DMS153 treated with DMSO at 0.1 percent for 48 hours (cell line): ENCODE measurements around the gene SLC25A19.
"Not testable (repeated sequence)": the region's sequence is repeated elsewhere in the genome, so short reads cannot be mapped to it uniquely, and the experiment has no call there.

Source experiments
- DNase-seq: peaks from one replicate; lab custom pipeline; 2025; ENCODE audit not compliant: unreplicated experiment; lab: John Stamatoyannopoulos, UW

Gene SLC25A19

DNA sequence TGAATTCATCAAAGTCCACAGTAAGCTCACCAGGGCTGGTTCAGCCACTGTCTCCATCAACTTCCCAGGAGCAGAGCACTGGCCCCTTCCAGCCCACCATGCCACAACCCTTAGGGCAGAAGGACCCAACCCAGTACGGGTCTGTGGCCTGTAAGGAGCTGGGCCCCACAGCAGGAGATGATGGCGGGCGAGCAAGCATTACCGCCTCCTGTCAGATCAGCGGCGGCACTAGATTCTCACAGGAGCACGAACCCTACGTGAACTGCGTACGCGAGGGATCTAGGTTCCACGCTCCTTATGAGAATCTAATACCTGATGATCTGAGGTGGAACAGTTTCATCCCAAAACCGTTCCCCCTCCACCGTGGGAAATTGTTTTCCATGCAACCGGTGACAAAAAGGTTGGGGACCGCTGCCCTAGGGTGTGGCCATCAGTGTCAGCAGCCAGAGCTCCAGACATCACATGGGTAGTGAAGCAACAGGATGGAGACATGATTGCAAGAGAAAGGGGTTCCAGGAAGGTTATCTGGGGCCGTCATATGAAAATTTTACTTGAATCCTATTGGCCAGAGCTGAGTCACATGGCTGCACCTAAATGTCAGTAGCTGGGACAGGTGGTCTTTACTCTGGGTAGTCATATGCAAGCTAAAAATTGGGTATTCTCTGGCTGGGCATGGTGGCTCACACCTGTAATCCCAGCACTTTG lies 12.4 kb upstream of the SLC25A19 start:
- no peak for DNase-seq

GRCh38 chr17:75301049-75301448 lies 11.8 kb upstream of the SLC25A19 start:
- no peak for DNase-seq

DNA sequence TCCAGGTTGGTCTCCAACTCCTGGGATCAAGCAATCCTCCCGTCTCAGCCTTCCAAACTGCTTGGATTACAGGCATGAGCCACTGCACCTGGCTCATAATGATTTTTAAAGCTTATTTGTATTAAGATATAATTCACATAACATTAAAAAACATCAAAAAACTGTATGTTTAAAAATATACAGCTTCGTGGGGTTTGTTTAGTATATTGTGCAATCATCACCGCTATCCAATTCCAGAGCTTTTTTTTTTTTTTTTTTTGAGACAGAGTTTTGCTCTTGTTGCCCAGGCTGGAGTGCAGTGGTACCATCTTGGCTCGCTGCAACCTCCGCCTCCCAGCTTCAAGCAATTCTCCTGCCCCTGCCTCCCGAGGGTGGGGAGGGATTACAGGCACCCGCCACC lies 11.0 kb upstream of the SLC25A19 start:
- no peak for DNase-seq

GRCh38 chr17:75295201-75296158 lies 6.2 kb upstream of the SLC25A19 start:
- no peak for DNase-seq

- DNase-seq = not testable (repeated sequence)
Measured at GRCh38 chr17:75292810-75293448, 3.7 kb upstream of the SLC25A19 start.

DNA sequence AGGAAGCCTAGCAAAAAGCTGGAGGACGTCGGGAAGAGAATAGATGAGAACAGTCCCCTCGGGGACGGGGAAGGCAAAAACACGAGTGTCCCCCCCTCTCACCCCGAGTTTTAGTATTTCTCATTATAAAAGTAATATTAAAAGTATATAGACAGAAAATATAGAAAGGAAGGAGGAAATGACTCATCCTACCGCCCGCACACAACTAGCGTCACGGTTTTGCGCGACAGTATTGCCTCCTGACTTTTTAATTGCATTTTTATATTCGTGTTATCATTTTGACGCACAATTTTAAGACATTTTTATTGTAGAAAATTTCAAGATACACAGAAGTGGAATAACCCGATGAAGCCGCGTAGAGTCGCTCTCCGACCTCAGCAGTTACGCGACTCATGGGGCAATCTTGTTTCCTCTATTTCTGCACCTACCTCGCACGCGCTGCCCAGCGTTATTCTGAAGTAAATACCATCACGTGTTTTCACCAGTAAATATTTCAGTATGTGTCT lies 652 bp upstream of the SLC25A19 start:
- DNase-seq = peak; percentile 40

- DNase-seq = peak; percentile 55
Measured at GRCh38 chr17:75288770-75289114, 491 bp downstream of the SLC25A19 start.

DNA sequence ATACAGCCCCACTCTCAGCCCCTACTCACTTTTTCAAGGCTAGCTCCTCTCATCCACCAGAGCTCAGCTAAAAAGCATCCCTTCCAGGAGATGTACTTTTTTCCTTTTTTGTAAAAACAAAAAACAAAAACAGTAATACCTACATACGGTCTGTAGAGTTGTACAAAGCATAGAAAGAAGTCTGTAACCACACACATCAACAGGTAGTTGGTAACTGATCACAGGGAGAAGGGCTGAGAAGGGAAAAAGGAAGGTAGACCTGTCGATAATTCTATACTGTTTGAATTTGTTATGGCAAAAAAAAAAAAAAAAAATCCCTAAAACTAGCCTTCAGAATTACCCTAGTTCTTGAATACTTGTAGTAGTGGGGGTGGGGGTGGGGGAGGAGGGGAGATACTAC lies 874 bp downstream of the SLC25A19 start:
- no peak for DNase-seq

GRCh38 chr17:75287221-75287620 lies 2.0 kb downstream of the SLC25A19 start:
- DNase-seq = no peak

DNA sequence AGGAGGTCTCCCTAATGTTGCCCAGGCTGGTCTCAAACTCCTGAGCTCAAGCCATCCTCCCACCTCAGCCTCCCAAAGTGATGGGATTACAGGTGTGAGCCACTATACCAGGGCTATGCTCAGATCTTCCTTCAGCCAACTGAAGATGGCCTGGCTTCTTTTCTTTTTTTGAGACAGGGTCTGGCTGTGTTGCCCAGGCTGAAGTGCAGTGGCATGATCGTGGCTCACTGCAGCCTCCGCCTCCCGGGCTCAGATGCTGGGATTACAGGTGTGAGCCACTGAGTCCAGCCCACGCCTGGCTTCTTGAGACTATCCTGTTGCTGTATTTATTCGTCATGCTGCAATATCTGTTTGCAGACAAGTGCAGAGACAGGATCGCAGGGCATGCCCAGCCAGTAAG lies 4.1 kb downstream of the SLC25A19 start:
- no peak for DNase-seq

- not testable (repeated sequence) for DNase-seq
Measured at GRCh38 chr17:75280189-75280588, 9.0 kb downstream of the SLC25A19 start.

DNA sequence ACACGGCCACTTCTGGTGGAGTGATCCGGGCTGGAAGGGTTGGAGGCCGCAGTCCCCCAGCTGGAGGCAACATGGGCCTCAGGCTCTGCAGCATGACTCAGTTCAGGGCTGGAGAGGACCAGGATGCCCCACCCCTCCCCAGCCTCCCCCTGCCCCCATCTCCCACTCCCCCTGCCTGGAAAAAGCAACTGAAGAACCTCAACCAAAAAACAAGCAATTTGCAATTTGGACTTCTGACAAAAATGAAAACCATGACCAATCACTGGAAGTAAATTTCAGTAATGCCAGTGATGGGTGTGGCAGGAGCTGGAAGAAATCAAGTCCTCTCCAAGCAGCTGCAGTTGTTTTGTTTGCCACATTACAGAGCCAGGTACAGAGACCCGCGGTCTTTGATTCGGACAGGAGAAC lies 11.6 kb downstream of the SLC25A19 start:
- DNase-seq = no peak

DNA sequence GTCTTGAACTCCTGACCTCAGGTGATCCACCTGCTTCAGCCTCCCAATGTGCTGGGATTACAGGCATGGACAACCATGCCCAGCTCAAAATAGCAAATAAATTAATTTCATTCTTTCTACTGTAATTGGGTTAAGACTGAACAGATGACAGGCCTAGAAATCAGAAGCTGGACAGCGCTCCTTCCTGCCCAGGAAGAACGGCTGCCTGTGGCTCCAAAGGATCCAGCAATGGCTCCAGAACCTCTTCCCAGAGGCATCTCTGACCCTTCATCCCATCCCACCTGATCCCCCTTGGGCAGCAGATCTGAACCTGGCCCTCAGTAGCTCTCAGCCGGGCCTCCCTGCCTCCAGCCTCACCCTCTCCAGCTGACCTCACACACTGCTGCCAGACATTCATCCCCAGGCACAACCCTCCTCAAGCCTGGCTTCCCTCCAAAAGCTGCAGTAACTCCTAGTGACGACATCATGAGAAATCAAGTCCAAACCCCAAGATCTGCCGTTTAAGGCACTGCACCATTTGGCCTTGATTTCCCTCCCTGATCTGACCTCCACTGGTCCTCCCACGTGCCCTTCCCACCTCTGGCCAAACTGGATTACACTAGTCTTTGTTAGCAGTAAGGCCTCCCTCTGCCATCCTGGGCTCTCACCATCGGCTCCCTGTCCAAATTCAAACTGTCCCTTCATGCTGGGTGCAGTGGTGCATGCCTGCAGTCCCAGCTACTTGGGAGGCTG lies 15.1 kb downstream of the SLC25A19 start:
- no peak for DNase-seq

GRCh38 chr17:75272848-75273184 lies 16.4 kb downstream of the SLC25A19 start:
- DNase-seq = no peak

GRCh38 chr17:75271955-75272847 lies 17.0 kb downstream of the SLC25A19 start:
- DNase-seq = no peak

- DNase-seq = peak; percentile 58
Measured at GRCh38 chr17:75271233-75271954, 17.8 kb downstream of the SLC25A19 start.

DNA sequence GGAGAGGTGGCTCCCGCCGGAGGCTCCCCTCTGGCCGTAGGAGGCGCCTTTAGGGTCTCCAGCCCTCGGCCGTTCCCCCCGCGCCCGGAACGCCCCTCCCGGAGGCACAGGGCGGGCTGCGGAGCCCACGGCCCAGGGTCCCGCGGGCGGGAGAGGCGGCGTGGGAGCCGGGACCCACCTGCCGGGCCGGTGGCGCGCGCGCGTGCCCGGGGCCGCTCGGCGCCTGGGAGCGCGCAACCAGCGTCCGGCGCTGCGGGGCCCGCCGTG lies 18.3 kb downstream of the SLC25A19 start, which contains the start of gene MIF4GD:
MIF4GD (minus strand) TSS at position 266 of the 267 bp plus-strand sequence. CDS start 1,036 bp downstream, outside the sequence.
- no peak for DNase-seq

DNA sequence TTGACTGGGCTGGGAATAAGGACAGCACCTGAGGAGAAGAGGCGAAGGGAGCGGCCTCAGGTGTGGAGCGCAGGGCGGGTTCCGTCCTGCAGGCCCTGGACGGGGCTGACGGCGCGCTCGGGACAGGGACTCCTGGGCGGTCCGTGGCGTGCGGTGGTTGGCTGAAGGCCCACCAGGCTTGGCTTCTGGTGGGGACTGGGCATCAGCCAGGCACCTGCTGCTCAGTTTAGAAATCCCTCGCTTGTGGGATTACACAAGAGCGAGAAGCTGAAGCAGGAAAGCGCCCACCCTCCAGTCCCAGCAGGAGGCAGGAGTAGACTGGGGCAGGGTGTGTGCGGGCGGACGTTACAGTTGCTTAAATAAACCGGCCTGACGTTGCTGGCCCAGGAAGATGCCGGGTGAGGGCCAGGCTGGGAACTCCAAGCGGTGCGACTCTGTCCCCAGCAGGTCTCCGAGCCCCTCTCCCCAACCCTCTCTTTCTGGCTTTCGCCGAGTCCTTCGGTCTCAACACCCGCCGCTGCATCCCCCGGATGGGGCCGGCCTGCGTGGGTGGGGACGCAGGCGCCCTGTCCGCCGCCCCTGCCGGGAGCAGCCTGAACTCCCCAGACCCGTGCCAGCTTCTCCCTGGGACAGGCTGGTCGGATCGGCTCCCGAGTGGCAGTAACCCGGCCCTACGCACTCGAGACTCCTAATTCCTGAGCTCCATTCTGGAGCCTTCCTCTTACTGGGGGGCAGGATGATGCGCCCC lies 18.8 kb downstream of the SLC25A19 start:
- DNase-seq = peak; percentile 61

DNA sequence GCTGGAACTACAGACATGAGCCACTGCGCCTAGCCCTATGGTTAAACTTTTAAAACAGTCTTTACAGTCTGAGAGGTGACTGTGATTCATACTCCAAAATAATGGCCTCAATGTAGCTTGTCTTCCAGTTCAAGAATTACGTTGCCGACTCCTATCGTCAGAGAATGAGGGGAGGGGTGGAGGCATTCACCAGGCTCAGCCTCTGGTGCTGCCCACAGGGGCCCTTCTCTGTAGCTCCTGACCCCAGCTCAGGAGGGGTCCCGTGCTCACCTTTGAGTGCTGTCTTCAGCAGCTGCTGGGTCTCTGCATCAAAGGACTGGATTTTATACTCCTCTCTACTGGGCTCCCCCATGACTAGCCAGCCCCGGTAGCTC lies 19.4 kb downstream of the SLC25A19 start:
- DNase-seq = no peak
